GM19043 (cell line): Measurements from ENCODE around the gene ABI3BP.

Source experiments
- ATAC-seq: cut with Tn5 transposase; IDR thresholded peaks from one replicate; pipeline ENCODE4 v1.9.1; 2021; ENCODE audit warnings: low read depth; ENCODE audit not compliant: unreplicated experiment

Gene ABI3BP

DNA sequence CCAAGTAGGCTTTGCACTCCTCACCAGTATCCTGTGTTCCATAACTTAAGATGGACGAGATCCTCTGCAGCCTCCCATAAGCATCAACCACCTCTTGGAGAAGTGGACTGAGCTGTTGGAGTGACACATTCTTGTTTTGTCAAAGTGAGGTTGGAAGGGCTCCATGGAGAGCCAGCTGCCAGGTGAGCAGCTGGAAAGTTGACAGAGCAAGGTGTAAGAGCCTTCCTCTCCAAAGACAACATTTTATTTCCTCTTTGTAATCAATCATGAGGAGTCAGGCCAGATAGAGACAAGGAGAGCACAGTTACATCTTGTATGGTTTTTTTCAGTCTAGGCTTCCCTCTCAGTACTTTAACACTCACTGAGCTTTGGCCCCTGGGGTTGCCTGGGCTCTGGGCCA is 5.1 kb downstream of the ABI3BP start:
- no peak for ATAC-seq

DNA sequence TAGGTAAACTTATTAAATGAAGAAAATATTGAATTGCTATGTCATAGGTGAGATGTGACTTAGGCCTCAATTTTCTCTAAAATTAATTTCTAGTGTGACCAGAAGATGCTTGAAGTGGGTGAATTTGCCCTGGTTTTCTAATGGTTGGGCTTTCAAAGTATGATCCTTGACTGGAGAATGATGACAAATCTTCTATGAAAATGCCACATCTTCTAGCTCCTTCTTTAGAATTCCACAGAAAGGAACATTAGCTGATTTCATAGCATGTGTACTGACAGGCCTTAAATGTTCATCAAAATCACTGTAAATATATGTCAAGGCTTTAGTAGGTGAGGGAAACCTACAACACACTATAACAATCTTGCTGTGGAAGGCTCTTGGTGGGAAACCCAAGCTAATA is 8.9 kb downstream of the ABI3BP start:
- no peak for ATAC-seq

DNA sequence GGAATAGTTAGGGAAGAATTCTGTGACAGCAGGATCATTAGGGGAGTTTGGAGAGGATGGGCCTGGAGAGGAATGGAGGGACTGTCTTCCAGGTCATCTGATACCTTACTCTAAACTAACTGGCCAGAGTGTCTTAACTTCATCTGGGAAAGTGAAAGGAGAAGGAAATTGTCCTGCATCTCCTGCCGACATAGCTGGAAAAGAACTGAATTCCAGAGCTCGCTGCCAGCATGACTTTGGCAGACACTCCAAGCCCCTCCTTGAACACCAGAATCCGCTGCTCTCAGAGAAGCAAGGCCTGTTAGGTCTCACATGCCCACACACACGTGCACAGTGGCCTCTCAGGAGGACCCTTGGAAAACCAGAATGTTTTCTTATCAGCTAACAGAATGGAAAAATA is 10.5 kb downstream of the ABI3BP start:
- no peak for ATAC-seq

DNA sequence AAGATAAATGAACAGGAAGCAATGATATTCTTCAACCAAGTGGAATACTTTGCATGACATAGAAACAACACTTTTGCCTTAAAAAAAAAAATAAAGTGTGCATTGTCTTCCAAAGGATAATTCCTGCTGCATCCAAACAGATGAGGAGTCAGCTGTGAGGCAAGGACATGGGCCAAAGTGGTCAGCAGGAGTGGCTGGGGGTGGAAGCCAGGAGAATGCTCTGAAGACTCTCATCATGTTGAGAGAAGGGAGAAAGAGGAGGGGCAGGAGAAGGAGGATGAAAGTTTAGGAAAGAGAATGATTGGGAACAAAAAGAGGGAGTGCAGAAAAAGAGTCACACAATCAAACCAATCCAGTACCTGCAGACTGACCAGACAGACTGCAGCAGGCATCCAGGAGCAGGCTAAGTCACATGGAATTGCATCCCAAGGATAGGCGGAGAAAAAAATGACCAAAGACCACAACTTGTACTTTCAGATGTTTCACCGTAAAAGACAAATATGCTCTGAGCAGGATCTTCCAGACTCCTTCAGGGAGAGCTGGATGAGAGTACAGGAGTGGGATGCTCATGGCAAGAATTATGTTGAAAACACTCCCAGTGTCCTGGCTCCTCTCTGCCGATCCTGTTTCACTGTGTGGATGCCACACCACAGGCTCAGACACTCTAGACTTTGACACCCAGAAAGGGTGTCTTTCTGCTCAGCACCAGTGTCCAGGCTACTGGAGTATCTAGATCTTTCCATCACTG is 11.9 kb downstream of the ABI3BP start:
- ATAC-seq: no peak

DNA sequence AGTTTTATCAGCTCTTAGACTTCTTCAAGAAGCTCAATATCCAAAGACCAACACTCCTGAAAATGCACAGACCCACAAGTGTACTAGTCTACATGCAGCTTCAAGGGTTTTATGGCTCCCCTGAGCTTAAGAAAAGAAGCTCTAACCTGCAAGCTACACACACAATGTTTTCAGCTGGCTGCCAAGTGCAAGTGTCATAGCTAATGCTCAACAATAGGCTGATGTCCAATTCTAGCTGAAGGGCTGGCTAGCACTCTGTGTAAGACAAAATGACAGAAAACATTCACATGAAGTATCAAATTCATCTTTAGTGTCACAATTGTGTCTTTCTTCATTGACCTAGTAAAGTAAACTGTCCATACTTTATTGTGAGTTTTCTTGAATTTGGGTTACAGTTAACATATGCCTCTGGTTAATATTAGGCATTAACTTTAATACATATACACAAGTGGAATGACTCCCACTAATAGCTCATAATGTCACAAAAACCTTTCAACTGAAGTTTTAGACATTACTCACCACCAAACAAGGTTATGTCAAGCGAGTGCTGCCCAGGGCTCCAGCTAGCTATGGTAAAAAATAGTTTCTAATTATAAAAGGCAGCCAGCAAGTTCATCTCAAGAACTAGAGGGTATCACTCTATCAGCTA is 15.1 kb downstream of the ABI3BP start:
- ATAC-seq: no peak

DNA sequence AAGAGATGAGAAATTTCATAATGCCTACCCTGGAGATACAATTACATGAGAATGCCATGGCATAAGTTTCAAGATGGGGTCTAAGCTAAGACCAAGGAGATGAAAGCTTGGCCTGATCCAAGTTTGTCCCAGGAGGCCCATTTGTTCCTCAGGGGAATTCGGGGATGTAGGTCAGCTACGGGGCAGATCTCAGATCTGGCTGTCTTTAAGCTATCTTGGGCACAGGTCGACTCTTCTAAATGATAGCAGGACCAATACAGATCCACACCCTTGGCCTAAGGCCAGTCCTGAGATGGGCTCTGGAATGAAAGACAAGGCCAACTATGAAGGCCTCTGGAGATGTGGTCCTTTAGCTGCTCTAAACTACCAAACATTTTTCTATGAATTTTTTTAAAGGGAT is 16.6 kb downstream of the ABI3BP start:
- no peak for ATAC-seq

DNA sequence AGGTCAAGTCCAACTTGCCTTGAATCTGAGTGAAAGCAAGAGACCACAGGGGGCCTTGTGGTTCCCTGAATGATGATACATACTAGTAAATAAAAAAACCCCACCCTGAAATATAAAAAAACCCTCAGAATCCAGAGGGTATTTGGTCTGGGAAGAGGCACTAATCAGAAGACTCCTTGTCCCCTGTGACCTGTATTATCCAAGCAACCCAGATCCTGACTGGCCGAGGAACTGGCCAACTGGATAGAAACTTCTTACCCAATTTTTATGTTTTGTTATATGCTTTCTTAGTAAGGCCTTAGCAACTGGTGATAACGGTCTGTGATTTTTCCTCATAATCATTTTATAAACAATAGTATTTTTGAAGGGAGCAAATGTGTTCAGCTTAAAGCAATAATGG is 17.5 kb downstream of the ABI3BP start:
- ATAC-seq: no peak

DNA sequence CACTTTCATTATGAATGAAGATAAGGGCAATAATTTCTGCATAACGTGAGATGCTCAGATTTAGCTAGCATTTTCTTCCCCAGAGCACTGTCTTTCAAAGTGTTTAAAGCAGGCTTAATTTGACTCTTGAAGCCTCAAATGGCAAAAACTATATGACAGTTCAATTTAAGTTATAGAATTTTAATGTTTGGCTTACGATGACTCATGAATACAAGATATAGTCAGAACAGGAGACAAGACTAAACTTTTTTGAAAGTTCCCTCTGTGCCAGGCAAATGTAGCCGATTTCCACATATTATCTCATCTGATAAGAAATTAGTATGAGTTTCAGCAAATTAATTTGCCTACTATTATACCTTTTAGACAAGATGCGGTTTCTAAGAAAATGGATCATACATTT is 19.6 kb downstream of the ABI3BP start:
- ATAC-seq: no peak

DNA sequence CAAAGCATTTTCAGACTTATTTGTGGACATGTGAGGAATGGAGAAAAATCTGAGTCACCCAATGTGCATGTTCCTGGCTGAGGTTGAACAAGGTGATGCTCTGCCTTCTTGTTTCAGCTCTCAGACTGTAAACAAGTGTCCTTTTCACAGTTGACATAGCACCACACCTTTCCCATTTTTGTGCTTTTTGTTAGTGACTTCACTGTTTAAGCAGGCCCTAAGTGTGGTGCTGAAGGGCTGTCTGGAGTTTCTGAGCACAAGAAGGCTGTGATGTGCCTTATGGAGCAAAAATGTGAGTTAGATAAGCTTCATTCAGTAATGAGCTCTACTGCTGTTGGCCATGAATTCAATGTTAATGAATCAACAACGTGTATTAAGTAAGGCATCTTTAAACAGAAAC is 20.4 kb downstream of the ABI3BP start:
- no peak for ATAC-seq

DNA sequence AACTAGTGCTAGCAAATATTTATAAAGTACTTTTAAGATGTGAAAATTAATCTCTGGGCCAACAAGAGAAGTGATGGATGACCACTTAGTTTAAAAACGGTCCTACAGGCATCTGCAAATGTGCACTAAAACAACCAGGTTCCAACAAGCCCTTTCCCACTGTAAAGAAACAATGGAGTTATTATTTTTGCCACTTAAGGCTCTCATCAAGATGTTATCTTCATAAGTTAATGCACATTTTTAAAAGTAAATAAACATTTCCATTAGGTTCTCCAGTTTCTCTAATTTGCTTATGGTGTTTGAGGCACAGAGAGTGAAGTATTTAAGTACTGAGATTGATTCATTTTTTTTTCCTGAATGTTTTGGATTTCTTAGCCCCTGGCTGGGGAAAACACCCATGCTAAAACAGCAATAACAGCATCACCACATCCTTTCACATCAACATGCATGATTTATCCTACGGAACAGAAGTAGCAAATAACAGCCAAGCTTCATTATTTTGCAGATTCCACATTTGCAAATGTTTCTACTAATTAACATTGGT is 20.8 kb downstream of the ABI3BP start:
- no peak for ATAC-seq

DNA sequence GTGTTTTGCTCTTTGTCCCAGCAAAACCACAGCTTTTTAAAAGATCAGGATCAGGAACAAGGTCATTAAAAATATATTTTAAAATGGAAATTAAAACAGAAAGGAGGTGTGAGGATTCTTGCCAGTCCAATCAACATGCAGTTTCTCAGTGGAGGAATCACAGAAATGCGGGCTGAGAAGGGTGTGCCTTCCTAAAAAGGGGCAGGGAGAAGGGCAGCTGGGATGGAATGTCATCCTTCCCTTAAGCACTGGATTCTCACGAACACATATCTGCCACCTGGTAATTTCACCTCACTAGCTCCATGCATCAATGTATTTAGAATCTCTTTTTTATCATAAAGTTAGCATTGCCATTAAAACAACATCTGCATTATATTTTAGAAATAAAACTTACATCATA is 21.4 kb downstream of the ABI3BP start:
- ATAC-seq: no peak

DNA sequence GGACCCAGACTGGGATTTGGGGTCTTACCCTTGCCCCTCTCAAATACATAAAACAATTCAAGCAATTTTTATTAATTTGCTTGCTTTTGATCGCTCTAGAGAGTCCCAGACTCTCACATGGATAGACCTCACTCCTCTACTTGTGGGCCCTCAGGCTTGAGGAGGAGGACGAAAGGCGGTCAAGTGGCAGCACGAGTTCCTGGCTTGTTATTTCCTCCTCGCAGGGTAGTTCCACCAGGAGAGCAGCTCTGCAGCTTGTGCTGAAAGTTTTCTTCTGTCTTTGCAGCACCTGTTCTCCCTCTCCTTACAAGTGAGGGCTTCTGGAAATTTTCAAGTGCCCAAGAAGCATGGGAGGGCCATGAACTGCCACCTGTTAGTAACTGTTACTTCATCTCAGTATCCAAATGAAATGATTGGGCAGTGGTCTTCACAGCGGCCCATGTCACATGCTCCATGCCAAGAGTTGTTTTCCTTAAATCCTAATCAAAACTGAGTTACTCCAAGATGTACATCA is 22.7 kb downstream of the ABI3BP start:
- ATAC-seq: no peak

DNA sequence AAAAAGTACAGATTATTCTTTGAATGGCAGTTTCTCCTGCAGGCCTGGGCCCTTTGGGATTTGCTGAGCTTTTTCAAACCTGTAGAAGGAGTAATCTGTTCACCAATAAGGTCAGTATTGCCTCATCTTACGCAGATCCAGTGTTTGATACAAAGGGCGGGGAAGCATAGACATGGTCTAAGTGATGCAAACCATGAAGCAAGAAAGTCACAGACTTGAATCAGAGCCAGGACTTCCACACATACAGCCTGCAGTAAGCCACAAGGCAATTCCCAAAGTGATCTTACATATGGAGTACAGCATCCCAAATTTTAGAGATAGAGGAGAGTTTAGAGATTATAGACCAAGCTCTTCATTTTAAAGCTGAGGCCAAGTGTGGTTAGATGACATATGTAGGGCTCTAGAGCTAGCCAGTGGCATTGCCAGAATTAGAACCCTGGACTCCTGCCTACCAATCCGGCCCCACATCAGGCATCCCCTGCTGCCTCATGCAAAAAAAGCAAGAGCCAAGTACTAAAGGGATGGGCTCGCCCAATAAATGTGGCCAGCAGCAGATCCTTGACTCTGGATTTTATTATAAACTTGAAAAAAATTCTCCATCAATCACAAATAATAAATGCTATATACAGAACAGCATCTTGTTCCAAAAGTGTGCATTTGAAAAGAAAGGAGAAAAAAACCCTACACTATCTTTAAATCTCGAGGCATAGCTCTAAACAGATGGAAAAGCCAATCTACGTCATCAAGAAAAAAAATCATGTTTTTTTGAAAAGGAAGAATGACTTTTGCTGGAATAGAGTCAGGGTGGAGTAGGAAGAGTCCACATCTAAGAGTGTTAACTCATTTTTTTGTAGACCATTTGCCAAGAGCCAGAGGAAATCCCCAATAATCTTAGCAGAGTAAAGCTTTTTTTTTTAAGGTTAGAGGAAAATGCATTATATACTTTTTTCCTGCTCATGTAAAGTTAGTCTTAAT is 24.0 kb downstream of the ABI3BP start:
- no peak for ATAC-seq

DNA sequence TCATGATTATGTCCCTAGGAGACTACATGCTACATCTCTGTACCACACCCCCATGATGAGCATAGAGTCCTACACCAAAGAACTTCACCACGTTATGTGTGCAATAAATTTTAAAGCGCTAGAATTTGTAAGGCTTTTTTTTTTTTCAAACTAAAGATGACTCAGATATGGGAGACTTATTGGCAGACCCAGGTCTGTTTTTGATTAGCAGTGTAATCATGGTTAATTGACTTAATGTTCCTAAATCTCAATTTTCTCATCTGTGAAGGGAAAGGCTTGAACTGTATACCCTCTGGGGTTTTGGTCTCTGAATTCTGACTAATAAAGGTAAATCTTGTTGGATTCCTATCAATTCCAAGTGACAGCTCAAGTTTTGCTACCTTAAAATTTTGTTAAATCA is 26.4 kb downstream of the ABI3BP start:
- no peak for ATAC-seq

DNA sequence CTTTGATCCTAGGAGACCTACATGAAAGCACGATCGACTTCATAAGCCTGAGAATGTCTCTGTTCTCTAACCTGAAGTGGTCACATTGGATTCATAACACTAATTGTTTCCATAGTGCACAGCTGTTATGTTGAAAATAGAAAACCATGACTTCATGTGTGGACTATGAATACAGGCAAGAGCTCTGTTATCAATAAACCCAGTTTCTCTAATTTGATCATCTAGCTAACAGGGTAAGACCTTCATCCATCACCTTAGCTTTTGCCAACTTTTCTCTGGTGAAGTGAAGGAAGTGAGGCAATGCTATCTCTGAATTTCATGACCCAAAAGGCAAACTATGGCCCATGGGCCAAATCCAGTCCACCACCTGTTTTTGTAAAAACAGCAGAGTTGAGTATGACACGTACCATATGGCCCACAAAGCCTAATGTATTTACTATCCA is 27.2 kb downstream of the ABI3BP start:
- no peak for ATAC-seq

DNA sequence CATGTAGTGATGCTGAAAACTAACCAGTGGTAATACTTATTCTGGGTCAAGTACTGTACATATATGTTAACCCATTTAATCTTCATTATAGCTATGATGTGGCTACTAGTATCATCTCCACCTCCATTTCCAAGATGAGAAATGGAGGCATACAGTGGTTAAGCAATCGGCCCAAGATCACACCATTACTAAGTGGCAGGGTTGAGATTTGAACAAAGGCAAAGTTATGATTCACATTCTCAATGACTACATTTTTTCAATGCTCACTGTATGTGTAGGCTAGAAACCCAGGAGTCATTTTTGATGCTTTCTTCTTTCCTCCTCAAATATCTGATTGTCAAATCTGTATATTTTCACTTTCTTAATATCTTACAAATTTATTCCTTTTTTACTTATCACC is 30.2 kb downstream of the ABI3BP start:
- no peak for ATAC-seq

DNA sequence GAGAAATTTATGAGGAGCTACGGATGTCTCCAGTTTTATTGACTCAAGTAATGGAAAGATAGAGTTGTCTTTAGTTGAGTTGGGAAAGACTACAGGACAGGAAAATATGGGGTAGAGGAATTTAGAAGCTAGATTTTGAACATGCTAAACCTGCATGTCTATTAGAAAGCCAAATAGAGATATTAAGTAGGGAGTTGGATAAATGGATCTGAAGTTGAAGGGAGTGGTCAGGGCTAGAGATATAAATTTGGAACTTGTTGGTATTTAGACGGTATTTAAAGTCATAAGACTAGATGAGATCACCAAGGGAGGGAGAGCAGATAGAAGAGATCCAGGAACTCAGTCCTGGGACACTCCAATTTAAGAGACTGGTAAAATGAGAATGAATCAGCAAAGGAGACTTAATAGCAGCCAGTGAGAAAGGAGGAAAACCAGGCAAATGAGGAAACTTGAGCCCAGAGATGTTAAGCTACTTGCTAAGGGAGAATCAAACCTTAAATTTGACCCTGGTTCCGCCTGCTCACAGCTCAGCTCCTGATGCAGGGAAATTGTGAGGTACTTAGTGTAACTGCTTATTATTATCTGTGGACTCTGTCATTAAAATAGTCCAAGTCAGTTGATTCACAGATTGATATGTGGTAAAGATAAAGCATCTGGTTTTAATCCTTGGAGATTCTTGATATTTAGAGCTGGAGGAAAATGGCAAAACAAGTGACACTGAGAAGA is 35.8 kb downstream of the ABI3BP start:
- ATAC-seq: no peak

DNA sequence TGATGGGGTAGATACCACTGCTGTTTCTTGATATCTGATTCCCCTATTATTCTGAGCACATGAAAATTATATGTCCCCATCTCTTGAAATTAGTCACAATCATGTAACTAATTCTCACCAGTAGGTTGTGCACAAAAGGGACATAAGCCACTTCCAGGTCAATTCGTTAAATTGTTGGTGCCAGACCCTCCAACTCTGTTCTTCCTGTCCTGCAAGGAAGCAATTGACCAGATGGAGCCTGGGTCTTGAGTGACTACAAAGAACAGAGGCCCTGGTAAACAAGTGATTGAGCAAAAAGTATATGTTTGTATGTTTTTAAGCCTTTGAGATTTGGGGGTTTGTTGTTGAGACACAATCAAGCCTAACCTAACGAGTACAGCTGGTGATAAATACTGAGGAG is 36.9 kb downstream of the ABI3BP start:
- no peak for ATAC-seq

DNA sequence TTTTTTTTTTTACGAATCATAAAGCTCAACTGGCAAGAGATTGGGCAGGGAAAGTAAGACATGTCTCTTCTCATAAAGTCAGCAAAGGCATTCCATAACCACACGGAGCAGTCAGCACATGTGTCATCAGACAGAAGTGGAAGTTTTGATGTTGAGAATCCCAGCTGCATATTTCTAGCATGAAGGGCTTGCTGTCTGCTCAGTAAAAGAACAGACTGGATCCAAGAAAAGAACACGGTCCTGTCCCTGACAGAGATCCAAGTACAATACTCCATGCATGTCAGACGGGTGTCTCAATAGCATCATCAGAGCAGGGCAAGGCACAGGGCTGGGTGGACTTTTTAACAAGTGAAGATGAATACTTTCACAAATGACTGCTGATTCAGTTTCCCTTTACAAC is 38.2 kb downstream of the ABI3BP start:
- no peak for ATAC-seq
